ENCODE results near the gene DGKB.

DGKB gene

DNA sequence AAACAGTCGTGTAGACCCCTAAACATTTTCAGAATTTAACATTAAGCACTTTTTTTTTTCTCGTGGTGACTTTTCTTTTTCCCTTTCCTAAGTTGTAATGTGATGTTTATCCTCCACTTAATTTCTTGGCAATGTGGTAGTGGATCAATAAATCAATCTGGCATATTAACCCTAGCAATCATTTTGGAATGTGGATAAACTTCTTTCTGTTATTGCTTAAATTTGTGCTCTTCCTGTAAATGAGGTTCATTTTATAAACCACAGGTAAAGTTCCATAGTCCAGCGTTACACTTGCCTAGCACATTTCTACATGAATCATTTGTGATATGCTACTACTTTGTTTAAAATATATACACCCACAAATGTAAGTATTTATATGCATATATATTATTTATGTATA is 665.7 kb downstream of the DGKB start:
- in situ Hi-C loops (cut with MboI; ENCODE audit: low sequenced_read_pairs), result no loop called here

DNA sequence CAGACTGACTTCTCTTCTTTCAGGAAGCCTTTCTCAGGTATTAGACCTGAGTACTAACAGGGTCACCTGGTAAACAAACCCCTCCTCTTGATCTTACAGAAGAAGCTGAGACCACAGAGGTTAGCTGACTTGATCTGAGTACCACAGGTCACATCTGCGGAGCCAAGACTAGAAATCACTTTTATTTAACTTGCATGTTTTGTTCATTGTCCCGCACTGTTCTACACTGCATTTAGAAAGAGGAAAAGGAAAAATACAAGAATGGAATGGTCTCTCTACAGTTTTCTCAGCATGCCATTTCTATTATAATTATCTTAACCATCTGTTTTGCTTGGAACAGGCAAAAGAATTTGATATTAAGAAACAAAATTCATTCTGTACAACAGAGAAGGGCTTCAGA is 667.5 kb downstream of the DGKB start:
- in situ Hi-C loops (cut with MboI; ENCODE audit: low sequenced_read_pairs), result no loop called here

- in situ Hi-C loops (cut with MboI; ENCODE audit: low sequenced_read_pairs), result no loop called here
These were observed 668.6 kb downstream of the DGKB start for GRCh38 chr7:14233868-14234369.

GRCh38 chr7:14233076-14233867 is 669.3 kb downstream of the DGKB start:
- in situ Hi-C loops (cut with MboI; ENCODE audit: low sequenced_read_pairs), result no loop called here

- in situ Hi-C loops (cut with MboI; ENCODE audit: low sequenced_read_pairs), result no loop called here
These were observed 673.5 kb downstream of the DGKB start for GRCh38 chr7:14229047-14229446.

GRCh38 chr7:14228341-14228740 is 674.2 kb downstream of the DGKB start:
- in situ Hi-C loops (cut with MboI; ENCODE audit: low sequenced_read_pairs), result no loop called here

- in situ Hi-C loops (cut with MboI; ENCODE audit: low sequenced_read_pairs), result no loop called here
These were observed 676.4 kb downstream of the DGKB start for GRCh38 chr7:14226126-14226525.

GRCh38 chr7:14219125-14219524 is 683.4 kb downstream of the DGKB start:
- in situ Hi-C loops (cut with MboI; ENCODE audit: low sequenced_read_pairs), result no loop called here

DNA sequence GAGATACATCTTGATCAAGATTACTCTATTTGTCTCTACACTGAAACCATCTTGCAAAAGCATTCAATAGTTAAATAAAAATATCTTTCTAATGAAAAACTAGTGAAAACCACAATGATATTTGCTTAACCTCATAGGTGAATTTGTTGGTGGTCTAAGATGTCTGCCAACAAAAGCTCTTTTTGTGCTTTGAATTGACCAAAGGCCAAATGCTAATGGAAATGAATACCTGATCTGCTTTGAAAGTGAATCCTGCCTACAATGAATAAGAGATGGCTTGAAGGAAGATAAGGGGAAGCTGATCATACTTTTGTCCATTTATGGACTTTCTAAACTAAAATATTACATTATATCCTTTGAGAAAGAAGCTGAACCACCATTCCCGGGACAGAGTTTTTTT is 684.2 kb downstream of the DGKB start:
- in situ Hi-C loops (cut with MboI; ENCODE audit: low sequenced_read_pairs), result no loop called here

GRCh38 chr7:14209896-14210484 is 692.6 kb downstream of the DGKB start:
- in situ Hi-C loops (cut with MboI; ENCODE audit: low sequenced_read_pairs), result no loop called here

DNA sequence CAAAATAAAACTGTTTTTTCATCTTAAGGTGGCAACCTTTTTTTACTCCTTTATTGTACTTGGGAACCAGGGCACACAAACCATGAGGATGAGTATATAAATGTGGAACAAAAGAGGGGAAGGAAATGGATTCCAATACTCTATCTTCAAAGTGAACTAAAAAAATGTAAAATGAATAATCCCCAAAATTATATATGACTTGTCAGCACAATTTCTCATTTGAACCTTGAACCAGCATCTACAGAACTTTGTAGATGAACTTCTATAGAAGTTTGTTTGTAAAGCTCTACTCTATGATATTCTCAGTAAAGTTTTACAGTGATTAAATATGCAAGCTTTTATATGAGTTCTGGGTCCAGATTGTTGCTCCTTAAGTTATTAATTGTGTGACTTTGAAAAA is 694.8 kb downstream of the DGKB start:
- in situ Hi-C loops (cut with MboI; ENCODE audit: low sequenced_read_pairs), result no loop called here

DNA sequence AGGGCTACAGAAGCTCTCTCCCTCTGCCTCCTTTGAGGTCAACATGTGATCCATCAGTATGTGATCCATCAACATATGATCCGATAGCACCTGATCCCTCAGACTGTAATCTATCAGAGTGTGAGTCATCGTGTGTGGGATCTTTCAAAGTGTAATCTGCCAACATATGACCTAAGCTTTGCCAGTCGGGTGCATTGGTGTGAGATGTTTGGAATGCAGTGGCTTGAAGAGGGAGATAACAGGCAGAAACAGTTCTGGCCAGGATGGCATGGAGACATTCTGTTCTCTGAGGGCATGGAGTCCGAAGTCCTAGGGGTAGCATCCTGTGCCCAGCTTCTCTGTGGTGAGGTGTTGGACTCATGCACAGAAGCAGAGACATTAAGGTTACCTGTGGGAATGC is 695.4 kb downstream of the DGKB start:
- in situ Hi-C loops (cut with MboI; ENCODE audit: low sequenced_read_pairs), result no loop called here

GRCh38 chr7:14206121-14206520 is 696.4 kb downstream of the DGKB start:
- in situ Hi-C loops (cut with MboI; ENCODE audit: low sequenced_read_pairs), result no loop called here

- in situ Hi-C loops (cut with MboI; ENCODE audit: low sequenced_read_pairs), result no loop called here
These were observed 701.2 kb downstream of the DGKB start for GRCh38 chr7:14201353-14201752.

DNA sequence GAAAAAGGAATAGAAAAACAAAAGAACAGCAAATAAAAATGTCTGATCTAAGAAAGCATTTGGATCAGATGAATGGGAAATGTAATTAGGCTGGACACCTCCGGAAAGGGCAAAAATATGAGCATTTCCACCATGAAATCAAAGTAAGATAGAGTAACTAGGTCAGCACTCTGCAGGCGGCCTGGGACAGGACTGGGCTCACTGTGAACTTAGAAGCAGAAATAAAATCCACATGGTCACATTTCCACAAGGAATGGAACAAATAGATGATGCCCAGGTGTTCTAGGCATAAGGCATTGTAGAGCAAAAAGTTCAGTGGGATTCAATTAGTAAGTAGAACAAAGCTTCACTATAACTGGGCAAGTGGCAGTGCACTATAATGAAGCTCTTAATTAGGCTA is 703.2 kb downstream of the DGKB start:
- in situ Hi-C loops (cut with MboI; ENCODE audit: low sequenced_read_pairs), result no loop called here

DNA sequence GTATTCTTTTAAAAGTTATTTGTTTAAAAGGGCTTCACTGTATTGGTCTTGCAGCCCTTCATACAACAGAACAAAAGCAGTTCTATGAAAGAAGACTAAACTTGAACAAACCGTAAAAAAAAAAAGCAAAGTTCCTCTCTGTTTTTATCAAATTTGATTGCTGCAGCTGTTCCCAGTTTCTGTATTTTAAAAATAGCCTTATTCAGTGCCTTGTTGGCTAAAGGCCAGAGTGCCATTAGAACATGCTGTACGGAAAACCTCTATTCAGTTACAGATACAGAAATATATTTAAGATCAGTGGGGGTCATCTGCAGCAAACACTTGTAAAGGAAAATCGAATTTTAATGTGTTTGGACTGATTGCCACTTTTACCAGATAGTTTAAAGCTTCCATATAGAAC is 705.3 kb downstream of the DGKB start:
- in situ Hi-C loops (cut with MboI; ENCODE audit: low sequenced_read_pairs), result no loop called here

DNA sequence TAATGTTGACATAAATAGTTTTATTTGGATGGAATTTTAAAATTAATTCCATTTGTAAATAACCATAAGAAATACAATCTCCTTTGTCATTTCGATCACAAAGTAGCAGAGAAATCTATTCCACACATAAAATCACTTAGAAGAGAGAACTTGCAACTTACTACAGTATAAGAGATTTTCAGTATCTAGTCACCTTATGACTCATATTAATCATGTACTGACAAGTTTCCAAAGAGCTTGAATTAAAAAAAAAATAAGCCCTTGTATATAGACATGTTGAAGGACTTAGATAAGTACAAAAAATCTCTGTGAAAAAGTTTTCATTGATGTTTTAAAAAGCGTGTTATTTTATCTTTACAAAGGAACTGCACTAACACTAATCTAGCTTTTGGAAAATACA is 706.0 kb downstream of the DGKB start:
- in situ Hi-C loops (cut with MboI; ENCODE audit: low sequenced_read_pairs), result no loop called here

- in situ Hi-C loops (cut with MboI; ENCODE audit: low sequenced_read_pairs), result no loop called here
These were observed 706.7 kb downstream of the DGKB start for GRCh38 chr7:14195871-14196270.

- in situ Hi-C loops (cut with MboI; ENCODE audit: low sequenced_read_pairs), result no loop called here
These were observed 707.5 kb downstream of the DGKB start for GRCh38 chr7:14195079-14195478.

DNA sequence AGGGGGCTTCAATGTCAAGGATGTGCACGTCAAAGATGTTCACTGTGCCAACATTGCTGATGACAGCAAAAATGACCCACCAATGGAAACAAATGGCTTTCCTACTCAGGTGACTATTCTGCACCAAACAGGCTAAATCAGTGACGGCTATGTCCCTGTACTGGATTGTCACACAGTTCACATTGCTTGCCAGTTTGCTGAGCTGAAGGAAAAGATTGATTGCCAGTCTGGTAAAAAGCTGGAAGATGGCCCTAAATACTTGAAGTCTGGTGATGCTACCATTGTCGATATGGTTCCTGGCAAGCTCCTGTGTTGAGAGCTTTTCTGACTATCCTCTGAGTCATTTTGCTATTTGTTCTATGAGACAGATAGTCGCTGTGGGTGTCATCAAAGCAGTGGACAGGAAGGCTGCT is 710.9 kb downstream of the DGKB start:
- in situ Hi-C loops (cut with MboI; ENCODE audit: low sequenced_read_pairs), result no loop called here

GRCh38 chr7:14184292-14184864 is 718.2 kb downstream of the DGKB start:
- in situ Hi-C loops (cut with MboI; ENCODE audit: low sequenced_read_pairs), result no loop called here

GRCh38 chr7:14179781-14180180 is 722.8 kb downstream of the DGKB start:
- in situ Hi-C loops (cut with MboI; ENCODE audit: low sequenced_read_pairs), result no loop called here

Data from HL-60/S4 (cell line).